Stimulated activated CD4-positive, alpha-beta T cell treated with anti-CD3 and anti-CD28 coated beads, Interleukin-12 subunit alpha, Interleukin-12 subunit beta, amount 100 ng/mL, for 4 hours (primary cell): ENCODE data around the gene PRDM2.
A peak's percentile ranks its signal among the peaks of the same experiment; 100 is the strongest.
"Not testable (repeated sequence)": the region's sequence is repeated elsewhere in the genome, so short reads cannot be mapped to it uniquely, and the experiment has no call there.

ENCODE experiments used
- DNase-seq: peaks from one replicate; pipeline ENCODE4 v3.0.0-alpha.2; 2020

Gene PRDM2

DNA sequence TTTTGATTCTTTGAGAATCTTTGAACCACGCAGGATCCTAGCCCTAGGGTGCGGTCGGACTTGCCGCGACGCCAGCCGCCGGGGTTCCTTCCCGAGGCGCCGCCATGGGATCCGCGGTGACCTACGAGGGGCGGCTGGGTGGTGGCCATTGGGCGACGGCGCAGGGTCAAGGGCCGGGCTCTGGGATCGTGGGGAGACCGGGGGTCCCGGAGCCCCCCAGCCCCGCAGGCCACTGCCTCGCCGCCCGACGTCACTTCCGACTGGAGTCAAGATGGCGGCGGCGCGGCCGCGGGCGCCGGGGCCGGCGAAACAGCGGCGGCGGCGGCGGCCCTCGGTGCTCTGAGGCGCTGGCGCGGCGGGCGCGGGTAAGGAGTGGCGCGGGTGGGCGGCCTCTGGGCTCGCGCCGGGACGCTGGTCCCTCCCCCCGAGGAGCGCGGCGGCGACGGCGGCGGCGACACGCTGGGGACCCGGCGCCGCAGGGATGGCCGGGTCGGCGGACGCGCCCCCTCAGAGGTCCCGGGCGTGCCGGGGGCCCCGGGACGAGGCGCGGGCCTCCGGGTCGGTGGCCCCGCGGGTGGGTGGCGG lies at the start of gene PRDM2:
PRDM2 (plus strand) TSS at position 253 of the 585 bp plus-strand sequence. CDS start 15,418 bp downstream, outside the sequence.
- DNase-seq = peak; percentile 63

DNA sequence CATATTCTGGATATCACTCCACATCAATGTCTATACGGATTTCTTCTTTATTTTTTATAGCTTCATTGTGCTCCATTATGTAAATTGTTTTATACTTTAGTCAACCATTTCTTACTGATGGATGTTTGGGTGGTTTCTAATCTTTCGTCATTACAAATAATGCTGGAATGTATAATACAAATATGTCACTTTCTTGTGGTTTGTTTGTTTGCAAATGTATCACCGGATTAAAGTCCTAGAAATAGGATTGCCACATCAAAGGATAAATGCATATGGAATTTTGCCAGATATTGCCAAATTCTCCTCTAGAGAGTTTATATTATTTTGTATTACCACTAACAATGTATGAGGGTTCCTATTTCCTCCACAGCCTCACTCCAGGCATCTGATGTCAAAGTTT lies 48.7 kb upstream of the PRDM2 start:
- no peak for DNase-seq

DNA sequence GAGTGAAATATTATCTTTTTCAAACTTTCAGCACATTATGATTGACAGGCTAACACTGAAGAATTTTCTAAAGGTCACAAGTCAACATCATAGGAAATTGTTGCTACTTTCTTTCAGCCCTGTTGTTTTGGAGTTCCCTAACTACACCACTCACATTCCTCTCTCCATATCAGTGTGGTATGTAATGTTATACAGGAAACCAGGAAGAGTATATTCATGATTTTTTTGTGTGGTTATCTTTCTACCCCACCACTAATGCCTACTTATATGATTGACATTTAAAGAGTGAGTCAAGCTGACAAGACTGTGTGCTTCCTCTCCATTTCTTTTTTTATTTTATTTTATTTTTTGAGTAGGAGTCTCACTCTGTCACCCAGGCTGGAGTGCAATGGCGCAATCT lies 47.8 kb upstream of the PRDM2 start:
- no peak for DNase-seq

DNA sequence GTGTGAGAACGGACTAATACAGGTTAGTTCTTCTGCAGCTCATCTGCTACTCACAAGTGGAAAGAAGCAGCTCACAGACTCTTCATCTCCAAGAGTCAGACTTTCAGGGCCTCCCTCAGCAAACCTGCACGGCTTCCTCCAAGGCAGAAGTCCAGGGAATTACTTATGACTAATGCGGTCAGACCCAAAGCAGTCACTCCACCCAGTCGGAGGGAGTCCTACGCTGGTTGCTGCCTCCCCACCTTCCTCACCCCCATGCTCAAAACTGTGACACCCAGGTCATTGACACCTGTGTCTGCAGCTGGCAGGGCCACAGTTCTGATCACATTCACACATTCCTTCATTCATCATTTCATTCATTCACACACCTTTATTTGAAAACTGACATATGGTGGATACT lies 38.4 kb upstream of the PRDM2 start:
- DNase-seq = no peak

DNA sequence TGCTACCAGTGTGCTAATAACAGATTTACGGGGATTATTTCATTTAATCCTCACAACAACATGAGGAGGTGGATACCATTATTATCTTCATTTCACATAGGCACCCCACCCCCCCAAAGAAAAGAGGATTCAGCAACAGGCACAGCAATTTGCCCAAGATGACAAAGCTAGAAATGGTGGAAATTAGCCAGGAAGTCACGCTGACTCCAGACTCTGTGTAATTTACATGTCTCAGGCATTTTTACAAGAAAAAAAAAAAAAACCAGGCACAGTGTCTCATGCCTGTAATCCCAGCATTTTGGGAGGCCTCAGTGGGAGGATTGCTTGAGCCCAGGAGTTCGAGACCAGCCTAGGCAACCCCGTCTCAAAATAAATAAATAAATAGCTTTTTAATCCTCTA lies 37.5 kb upstream of the PRDM2 start:
- DNase-seq = no peak

DNA sequence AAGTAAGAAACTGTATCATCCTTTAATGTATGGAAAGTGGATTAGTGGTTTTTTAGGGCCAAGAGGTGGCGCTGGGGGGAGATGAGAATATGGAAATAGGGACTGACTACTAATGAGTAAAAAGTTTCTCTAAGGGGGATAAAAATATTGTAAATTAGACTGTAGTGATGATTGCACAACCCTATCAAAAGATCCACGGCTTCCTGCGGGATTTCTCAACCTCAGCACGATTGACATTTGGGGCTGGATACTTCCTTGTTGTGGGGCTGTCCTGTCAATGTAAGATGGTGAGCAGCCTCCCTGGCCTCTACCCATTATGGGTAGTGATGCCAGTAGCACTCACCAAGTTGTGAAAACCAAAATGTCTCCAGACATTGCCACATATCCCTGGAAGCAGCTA lies 36.0 kb upstream of the PRDM2 start:
- DNase-seq = no peak

DNA sequence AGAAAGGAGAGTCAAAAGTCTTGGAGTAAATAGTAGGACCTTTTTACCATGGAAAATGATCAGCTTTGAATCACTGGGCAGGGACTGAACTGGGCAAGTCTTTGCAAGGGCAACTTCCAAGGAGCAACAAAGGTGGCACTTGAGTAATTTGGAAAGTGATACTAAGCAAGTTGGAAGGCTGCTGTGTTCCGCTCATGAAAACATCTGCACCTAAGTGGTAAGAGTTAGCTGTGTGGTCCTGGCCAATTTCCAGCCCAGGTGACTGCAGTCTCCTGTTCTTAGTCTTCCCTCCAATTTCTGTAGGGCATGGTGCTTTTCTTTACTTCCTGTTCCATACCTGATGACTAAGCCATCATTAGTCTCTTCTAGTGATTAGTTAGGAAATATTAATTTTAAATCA lies 35.5 kb upstream of the PRDM2 start:
- no peak for DNase-seq

- no peak for DNase-seq
Measured at GRCh38 chr1:13666317-13666716, 33.7 kb upstream of the PRDM2 start.

- no peak for DNase-seq
Measured at GRCh38 chr1:13667691-13668090, 32.3 kb upstream of the PRDM2 start.

DNA sequence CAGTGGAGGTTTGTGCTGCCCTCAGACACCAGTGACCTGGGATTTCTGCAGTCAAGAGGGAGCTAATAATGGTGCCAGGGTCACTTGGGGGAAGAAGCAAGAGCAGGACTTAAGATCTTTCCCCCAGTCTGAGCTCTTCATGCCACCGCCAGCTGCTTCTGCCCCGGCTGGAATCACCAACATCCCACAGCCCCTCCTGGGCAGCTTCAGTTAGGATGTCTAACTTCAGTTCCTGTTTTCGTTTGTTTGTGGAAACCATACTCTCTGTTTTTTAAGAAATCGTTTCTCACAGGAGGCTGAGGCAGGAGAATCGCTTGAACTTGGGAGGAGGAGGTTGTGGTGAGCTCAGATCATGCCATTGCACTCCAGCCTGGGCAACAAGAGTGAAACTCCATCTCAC lies 25.6 kb upstream of the PRDM2 start:
- no peak for DNase-seq

GRCh38 chr1:13675151-13675651 lies 24.8 kb upstream of the PRDM2 start:
- no peak for DNase-seq

DNA sequence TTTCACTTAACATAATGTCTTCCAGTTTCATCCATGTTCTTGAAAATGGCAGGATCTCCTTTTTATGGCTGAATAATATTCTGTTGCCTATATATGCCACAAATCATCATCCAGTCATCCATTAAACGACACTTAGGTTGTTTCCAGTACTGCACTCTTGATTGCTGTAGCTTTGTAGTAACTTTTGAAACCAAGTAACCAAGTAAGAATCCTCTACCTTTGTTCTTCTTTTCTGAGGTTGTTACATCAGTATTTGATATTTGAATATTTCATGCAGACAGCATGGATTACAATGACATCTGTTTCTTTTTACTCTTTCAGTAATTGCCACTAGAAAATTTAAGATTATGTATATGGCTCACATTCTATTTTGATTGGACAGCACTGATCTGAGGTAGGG lies 22.1 kb upstream of the PRDM2 start:
- no peak for DNase-seq

- DNase-seq = no peak
Measured at GRCh38 chr1:13679651-13680050, 20.3 kb upstream of the PRDM2 start.

DNA sequence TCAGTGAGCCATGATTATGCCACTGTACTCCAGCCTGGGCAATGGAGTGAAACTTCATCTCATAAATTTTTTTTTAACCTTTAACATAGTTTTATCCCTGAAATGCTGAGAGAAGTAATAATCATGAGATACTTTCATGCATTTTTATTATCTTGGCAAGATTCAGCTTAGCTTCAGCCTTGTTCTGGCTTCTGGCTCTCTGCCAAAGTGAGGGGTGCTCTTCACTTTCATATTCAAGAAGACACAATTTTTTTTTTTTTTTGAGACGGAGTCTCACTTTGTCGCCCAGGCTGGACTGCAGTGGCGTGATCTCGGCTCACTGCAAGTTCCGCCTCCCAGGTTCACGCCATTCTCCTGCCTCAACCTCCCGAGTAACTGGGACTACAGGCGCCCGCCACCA lies 19.4 kb upstream of the PRDM2 start:
- not testable (repeated sequence) for DNase-seq

DNA sequence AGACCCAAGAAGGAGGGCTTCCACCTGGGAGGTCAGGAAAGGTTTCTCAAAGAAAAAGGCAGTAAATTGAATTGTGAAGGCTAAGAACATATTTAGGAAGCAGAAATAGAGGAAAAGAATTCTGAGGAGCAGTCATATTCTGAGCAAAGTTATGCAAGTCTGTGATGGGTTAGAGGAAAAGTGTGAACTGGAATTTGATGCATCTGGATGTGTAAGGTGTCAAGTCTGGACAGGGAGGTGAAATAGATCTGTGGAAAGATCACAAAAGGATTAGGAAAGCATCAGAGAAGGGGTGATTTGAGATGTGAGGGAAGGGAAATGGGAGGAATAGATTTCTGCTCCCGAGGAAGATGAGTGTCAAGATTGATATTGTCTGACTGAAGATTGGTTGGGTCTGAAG lies 18.1 kb upstream of the PRDM2 start:
- no peak for DNase-seq

DNA sequence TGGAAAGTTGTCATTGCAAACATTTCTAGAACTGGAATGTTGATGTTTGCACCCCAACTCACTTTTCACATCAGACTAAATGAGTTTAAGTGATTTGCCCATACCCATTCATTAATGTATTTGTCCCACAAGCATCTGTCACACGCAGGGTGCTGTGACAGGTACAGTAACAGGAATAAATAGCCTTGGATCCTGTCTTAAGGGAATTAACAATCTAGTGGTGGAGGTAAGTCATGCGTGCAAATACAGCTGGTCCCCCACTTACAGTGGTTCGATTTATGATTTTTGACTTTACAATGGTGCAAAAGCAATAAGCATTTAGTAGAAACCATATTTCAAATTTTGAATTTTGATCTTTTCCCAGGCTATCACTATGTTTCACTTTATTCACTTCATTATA lies 17.5 kb upstream of the PRDM2 start:
- no peak for DNase-seq

DNA sequence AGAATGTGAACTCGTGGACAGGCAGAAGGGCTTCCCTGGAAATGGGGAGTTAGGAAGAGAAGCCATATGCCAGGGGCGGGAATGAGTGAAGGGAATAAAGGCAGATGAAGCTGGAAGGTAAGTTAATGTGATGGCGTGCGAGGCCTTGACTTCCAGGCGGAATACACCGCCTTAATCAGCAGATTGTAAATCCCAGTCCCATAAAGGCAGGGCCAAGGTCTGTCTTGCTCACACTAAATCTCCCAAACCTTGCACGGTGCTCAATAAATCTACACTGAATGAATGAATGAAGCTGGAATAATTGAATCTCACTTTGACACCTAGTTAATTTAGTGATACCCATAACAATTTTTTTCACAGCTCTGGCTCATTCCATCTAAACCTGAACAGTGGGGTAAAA lies 16.8 kb upstream of the PRDM2 start:
- no peak for DNase-seq

DNA sequence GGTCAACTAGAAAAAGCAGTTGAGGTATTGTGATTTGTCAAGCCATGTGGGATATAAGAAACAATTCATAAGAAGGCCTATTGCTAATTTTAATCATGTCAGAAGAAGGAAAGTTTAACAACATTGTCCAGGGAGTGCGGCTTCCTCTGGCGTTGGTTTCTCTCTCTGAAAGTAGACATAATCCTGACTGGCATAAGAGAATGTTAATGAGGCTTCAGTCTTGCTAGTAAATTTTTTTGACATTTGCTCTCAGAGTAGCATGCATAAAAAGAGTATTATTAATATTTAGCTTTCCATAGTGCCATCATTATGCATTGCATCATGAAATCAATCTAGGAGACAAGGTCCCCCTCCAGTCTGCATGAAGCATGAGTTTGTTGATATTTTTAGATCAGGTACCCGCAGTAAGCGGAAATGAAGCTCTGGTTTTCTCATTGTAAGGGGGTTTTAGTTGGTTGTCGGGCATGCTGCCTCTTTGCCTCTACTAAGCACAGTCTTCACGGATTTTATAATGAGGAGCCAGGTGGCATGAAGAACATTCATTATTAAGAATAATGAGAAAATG lies 12.8 kb upstream of the PRDM2 start:
- no peak for DNase-seq

DNA sequence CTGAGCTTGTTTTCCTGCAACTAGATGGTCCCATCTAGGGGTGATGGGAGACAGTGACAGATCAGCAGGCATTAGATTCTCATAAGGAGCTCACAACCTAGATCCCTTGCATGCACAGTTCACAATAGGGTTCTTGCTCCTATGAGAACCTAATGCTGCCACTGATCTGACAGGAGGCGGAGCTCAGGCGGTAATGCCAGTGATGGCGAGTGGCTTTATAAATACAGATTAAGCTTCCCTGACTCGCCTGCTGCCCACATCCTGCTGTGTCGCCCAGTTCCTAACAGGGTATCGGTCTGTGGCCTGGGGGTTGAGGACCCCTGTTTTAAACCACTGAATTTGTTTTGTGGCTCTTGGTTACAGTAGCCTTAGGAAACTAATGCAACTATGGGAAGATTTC lies 6.9 kb upstream of the PRDM2 start:
- DNase-seq = not testable (repeated sequence)

DNA sequence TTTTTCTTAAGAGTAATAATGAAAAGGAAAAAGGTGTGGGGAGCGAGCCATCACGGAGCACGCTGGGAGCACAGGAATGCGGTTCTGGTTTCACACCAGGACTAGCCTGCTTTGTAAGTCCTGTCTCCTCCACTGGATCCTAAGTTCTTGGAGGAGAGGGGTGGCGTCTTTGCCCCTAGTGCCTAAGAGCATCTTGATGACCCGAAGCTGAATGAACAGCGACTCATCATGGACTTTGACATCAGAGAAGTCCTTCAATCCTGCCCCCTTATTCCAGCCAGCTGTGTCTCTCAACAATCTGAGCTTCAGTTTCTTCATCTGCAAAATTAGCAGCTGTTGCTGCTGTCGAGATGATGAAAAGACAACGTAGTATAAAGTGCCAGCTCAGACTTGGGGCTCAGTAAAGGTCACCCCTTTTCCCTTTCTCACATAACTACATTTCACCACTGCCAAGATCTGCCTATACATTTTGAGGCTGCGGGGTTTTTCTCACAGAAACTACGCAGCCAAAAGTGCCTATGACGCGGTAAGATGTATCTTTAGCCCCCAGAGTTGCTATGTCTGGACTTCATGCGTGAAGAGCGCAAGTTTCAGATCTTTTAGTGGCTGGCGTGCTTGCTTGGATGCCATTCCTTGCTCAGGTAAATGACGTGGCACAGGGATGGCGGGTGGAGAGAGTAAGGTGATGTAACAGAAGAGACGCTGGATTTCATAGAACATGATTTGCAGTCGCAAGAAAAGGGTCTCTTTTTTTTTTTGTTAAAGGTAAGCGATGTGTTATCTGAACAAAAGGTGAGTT lies 4.9 kb upstream of the PRDM2 start:
- DNase-seq = no peak

- no peak for DNase-seq
Measured at GRCh38 chr1:13697738-13698137, 2.2 kb upstream of the PRDM2 start.

DNA sequence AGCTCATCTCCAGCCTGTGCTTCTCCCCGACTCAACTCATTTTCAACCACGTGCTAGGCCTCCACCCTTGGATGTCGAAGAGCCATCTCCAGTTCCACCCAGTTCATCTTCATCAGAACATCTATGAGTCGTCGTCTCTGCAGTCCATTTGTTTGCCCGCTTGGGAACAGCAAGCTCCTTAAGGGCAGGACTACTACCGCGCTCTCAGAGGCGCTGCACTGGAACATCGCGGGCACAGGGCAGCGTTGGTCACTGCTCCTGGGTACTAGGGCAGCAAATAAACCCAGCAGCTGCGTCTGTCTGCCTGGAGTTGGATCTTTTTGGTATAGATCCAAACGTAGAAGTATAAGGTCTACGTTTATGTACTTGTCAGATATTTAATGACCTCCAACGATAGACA lies 478 bp upstream of the PRDM2 start:
- peak; percentile 3 for DNase-seq

- peak; percentile 48 for DNase-seq
Measured at GRCh38 chr1:13700521-13701270, 708 bp downstream of the PRDM2 start.

GRCh38 chr1:13701271-13701640 lies 1.3 kb downstream of the PRDM2 start:
- DNase-seq = no peak
